HTERT RPE-1 (cell line): ENCODE results near the gene CAPN3.

ENCODE experiments used
- in situ Hi-C: fragments of 300-500 bp; cut with MboI; formaldehyde crosslinking; loops from 4 replicates; pipeline ENCODE4 v1.14.3; 2020; ENCODE audit warnings: low sequenced_read_pairs

The CAPN3 gene

GRCh38 chr15:42449770-42450424 is 90.6 kb downstream of the CAPN3 start:
- in situ Hi-C loops, result no loop called here

GRCh38 chr15:42450425-42450790 is 91.1 kb downstream of the CAPN3 start:
- in situ Hi-C loops, result no loop called here

GRCh38 chr15:42453826-42454225 is 94.5 kb downstream of the CAPN3 start:
- in situ Hi-C loops, result no loop called here

GRCh38 chr15:42456531-42456930 is 97.2 kb downstream of the CAPN3 start:
- in situ Hi-C loops, result no loop called here

GRCh38 chr15:42456971-42457370 is 97.7 kb downstream of the CAPN3 start:
- in situ Hi-C loops, result no loop called here

GRCh38 chr15:42457445-42458442 is 98.4 kb downstream of the CAPN3 start:
- in situ Hi-C loops, result no loop called here

GRCh38 chr15:42461261-42461660 is 102.0 kb downstream of the CAPN3 start:
- in situ Hi-C loops, result no loop called here
